Measurements from ENCODE around the gene FAM3A. TPM values are rescaled to one million over a fixed set of nuclear protein-coding genes. Genes with fewer than 3 reads are reported as not detected.

FAM3A gene
- total and polyA plus RNA-seq, 9 of the 15 experiments (the other 6 are each of a cell fraction or from before 2014, with no cell fraction given): 0.75 to 70.6 (median 27.0) TPM

- TF ChIP-seq STAT6 (CRISPR knock-in tag; IDR thresholded peaks at IDR 0.05): no peak
- no peak for TF ChIP-seq ZNF583 (CRISPR knock-in tag; IDR thresholded peaks at IDR 0.05)
- TF ChIP-seq E2F5 (CRISPR knock-in tag; IDR thresholded peaks at IDR 0.05): peak; percentile 69; the same call in 1 of the 2 replicates
- peak; percentile 52; the same call in 1 of the 2 replicates for TF ChIP-seq ZNF766 (CRISPR knock-in tag; conservative IDR thresholded peaks at IDR 0.05)
- TF ChIP-seq CXXC5 (CRISPR knock-in tag; IDR thresholded peaks at IDR 0.05): peak; percentile 90
- TF ChIP-seq USF2 (CRISPR knock-in tag; IDR thresholded peaks at IDR 0.05): 0 out of 2 replicates have a peak, but pooled peaks have one; percentile 41
- no peak for TF ChIP-seq ZBTB49 (CRISPR knock-in tag; IDR thresholded peaks at IDR 0.05; ENCODE audit: borderline replicate concordance)
- no peak for TF ChIP-seq NUFIP1 (IDR thresholded peaks at IDR 0.05; ENCODE audit: partially characterized antibody)
- no peak for TF ChIP-seq ZNF57 (CRISPR knock-in tag; IDR thresholded peaks at IDR 0.05)
- no peak for TF ChIP-seq TAF7 (tag; IDR thresholded peaks at IDR 0.05)
- 0 out of 2 replicates have a peak, but pooled peaks have one; percentile 6 for TF ChIP-seq HCFC1 (IDR thresholded peaks at IDR 0.05; ENCODE audit: low read depth, low read length)
- TF ChIP-seq, protein P1, sequence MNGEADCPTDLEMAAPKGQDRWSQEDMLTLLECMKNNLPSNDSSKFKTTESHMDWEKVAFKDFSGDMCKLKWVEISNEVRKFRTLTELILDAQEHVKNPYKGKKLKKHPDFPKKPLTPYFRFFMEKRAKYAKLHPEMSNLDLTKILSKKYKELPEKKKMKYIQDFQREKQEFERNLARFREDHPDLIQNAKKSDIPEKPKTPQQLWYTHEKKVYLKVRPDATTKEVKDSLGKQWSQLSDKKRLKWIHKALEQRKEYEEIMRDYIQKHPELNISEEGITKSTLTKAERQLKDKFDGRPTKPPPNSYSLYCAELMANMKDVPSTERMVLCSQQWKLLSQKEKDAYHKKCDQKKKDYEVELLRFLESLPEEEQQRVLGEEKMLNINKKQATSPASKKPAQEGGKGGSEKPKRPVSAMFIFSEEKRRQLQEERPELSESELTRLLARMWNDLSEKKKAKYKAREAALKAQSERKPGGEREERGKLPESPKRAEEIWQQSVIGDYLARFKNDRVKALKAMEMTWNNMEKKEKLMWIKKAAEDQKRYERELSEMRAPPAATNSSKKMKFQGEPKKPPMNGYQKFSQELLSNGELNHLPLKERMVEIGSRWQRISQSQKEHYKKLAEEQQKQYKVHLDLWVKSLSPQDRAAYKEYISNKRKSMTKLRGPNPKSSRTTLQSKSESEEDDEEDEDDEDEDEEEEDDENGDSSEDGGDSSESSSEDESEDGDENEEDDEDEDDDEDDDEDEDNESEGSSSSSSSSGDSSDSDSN (IDR thresholded peaks at IDR 0.05; ENCODE audit: borderline replicate concordance in 1 of 2, low read depth in 2 of 2, low read length in 2 of 2): 0 out of 4 replicates have a peak, but pooled peaks of 1 of the 2 experiments have one; percentile 4
- TF ChIP-seq CBX1 (IDR thresholded peaks at IDR 0.05; ENCODE audit: low read depth): 0 out of 2 replicates have a peak, but pooled peaks have one; percentile 52
- no peak for TF ChIP-seq HOMEZ (CRISPR knock-in tag; IDR thresholded peaks at IDR 0.05)
These were observed 37.1 kb downstream of the FAM3A start, which contains the start of gene LAGE3 (continued) for GRCh38 chrX:154478728-154479622.
